ENCODE measurements around the gene AQP1. TPM values are rescaled to one million over a fixed set of nuclear protein-coding genes. Genes with fewer than 3 reads are reported as not detected.
A peak's percentile ranks its signal among the peaks of the same experiment; 100 is the strongest.

The AQP1 gene
- total and polyA plus RNA-seq, 2 experiments from 2014 or later = 35.6 to 51.1 TPM

DNA sequence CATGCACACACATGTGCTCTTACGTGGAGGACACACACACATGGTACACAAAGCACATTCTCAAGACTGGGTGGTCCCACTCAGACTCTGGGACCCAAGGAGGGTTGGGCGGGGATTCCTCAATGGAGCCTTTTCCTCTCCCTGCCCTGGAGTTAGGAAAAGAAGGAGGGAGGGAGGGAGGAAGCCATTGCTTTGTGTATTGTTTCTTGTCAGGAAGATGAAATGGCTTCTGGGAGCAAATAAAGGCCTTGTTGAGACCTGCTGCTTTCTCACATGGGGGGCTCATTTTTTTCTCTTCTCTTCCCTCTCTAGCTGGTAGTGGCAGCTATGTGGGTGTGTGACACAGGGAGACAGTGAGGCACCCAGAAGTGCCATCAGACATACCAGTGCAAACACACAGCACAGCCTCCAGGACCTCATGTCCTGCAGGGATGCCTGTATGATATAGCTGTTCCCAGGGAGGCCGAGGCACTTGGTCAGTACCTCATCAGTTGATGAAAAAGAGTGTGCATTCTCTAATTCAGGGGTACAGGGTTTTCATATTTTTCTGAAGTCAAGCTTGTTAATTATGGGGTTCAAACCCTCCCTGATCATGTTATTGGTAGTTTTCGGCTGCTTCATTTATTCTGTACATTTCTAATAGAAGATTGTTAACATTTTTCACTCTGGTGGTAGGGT, 5.7 kb downstream of the AQP1 start:
- Histone ChIP-seq H3K27me3 (no peaks in the 10 kb centered on the region), H3K36me3 (no peaks in the 10 kb centered on the region), H3K9me3 (ENCODE audit: low read depth) (no peaks in the 10 kb centered on the region), H3K4me3 (no peak overlapping the region), H3K4me1 (ENCODE audit: low read depth) (peaks cover 79% of the 10 kb centered on the region), H3K27ac (no peak overlapping the region)
- TF ChIP-seq, protein P1, sequence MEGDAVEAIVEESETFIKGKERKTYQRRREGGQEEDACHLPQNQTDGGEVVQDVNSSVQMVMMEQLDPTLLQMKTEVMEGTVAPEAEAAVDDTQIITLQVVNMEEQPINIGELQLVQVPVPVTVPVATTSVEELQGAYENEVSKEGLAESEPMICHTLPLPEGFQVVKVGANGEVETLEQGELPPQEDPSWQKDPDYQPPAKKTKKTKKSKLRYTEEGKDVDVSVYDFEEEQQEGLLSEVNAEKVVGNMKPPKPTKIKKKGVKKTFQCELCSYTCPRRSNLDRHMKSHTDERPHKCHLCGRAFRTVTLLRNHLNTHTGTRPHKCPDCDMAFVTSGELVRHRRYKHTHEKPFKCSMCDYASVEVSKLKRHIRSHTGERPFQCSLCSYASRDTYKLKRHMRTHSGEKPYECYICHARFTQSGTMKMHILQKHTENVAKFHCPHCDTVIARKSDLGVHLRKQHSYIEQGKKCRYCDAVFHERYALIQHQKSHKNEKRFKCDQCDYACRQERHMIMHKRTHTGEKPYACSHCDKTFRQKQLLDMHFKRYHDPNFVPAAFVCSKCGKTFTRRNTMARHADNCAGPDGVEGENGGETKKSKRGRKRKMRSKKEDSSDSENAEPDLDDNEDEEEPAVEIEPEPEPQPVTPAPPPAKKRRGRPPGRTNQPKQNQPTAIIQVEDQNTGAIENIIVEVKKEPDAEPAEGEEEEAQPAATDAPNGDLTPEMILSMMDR (IDR thresholded peaks at IDR 0.05; ENCODE audit: low read depth, low read length) = no peak
- no peak for DNase-seq (ENCODE audit: low read depth in 1 of 2, low spot score in 1 of 2)

GRCh38 chr7:30918676-30919075, 7.0 kb downstream of the AQP1 start:
- peaks cover 75% of the 10 kb centered on the region for H3K4me1 ChIP-seq (ENCODE audit: low read depth)
- H3K27me3 ChIP-seq = no peaks in the 10 kb centered on the region
- no peak overlapping the region for H3K27ac ChIP-seq
- no peaks in the 10 kb centered on the region for H3K9me3 ChIP-seq (ENCODE audit: low read depth)
- no peak for DNase-seq (ENCODE audit: low read depth in 1 of 2, low spot score in 1 of 2)
- H3K4me3 ChIP-seq = no peak overlapping the region
- TF ChIP-seq, protein P1 (IDR thresholded peaks at IDR 0.05; ENCODE audit: low read depth, low read length) = no peak
- H3K36me3 ChIP-seq = no peaks in the 10 kb centered on the region

- Histone ChIP-seq H3K9me3 (ENCODE audit: low read depth) (no peaks in the 10 kb centered on the region), H3K27me3 (no peaks in the 10 kb centered on the region), H3K4me3 (no peak overlapping the region), H3K36me3 (no peaks in the 10 kb centered on the region), H3K27ac (peak overlapping the region; percentile 85), H3K4me1 (ENCODE audit: low read depth) (peaks cover 75% of the 10 kb centered on the region)
- TF ChIP-seq, protein P1 (IDR thresholded peaks at IDR 0.05; ENCODE audit: low read depth, low read length) = no peak
- DNase-seq (ENCODE audit: low read depth in 1 of 2, low spot score in 1 of 2) = no peak
Observed at GRCh38 chr7:30920021-30920583, 8.4 kb downstream of the AQP1 start.

DNA sequence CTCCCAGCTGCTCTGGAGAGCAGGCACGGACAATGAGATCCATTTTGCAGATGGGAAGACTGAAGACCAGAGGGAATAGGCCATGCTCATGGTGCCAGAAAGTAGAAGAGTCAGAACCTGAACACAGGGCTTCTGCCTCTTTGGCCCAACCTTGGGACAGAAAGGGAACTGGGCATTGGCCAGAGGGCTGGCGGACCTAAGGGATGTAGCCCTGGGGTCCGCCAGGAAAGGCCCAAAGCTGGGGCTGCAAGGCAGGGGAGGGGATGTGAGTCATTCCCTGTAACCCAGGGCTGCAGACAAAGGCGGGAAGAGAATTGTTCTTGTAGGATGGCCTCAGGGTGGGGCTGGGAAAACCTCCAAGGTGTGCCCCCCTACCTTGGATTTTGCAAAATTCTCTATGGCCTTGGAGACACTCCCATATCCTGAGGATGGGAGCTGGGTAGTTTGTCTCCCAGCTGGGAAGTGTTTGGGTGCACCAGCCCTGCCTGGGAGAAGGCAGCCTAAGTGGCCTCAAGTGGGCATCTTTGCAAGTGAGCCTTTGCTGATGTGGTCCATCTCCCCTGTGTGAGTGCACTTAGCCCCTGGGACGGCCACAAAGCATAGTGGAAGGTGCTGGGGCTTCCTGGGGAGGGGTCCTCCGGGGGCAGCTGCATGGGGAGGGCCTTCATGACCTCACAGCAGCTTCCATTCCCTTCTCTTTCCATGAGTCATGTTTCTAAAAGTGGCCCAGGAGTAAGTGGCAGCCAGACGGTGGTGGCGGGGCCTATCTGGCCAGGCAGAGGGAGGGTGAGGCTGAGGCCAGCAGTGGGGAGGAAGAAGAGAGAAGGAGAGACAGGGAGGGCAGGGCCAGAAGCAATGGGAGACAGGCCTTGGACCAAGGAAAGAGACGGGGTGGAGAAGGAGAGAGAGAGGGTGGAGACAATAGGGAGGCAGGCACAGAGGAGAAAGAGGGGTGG, 9.2 kb downstream of the AQP1 start:
- peak overlapping the region; percentile 85 for H3K27ac ChIP-seq
- DNase-seq (ENCODE audit: low read depth in 1 of 2, low spot score in 1 of 2) = peak; percentile 53 to 79
- no peaks in the 10 kb centered on the region for H3K27me3 ChIP-seq
- TF ChIP-seq, protein P1 (IDR thresholded peaks at IDR 0.05; ENCODE audit: low read depth, low read length) = no peak
- peaks cover 72% of the 10 kb centered on the region for H3K4me1 ChIP-seq (ENCODE audit: low read depth)
- no peaks in the 10 kb centered on the region for H3K9me3 ChIP-seq (ENCODE audit: low read depth)
- H3K36me3 ChIP-seq = no peaks in the 10 kb centered on the region
- no peak overlapping the region for H3K4me3 ChIP-seq

GRCh38 chr7:30921540-30922401, 10.1 kb downstream of the AQP1 start:
- Histone ChIP-seq H3K36me3 (no peaks in the 10 kb centered on the region), H3K4me3 (no peak overlapping the region), H3K9me3 (ENCODE audit: low read depth) (no peaks in the 10 kb centered on the region), H3K27ac (peak overlapping the region; percentile 85), H3K4me1 (ENCODE audit: low read depth) (peaks cover 68% of the 10 kb centered on the region), H3K27me3 (no peaks in the 10 kb centered on the region)
- TF ChIP-seq, protein P1 (IDR thresholded peaks at IDR 0.05; ENCODE audit: low read depth, low read length) = no peak
- DNase-seq (ENCODE audit: low read depth in 1 of 2, low spot score in 1 of 2) = no peak
